Measurements from ENCODE around the gene TRAF3.

DNA sequence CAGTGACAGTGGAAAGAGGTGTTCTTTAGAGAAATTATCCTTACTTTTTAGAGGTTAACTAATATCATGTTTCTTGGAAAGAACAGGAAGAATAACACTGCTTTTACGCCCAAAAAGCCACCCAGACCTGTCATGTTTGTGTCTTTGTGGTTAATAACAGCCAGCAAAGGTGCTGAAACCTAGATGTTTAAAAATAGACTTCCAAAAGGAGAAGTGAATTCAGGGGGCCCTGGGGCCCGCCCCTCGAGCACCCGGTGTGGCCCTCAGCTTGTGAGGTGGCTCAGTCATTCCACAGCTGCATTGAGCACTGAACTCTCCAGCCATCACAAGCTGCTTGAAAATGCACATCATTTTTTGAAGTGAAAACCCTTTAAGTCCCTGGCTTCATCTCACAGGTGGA lies 124.4 kb downstream of the TRAF3 start:
- TF ChIP-seq POLR2A (IDR thresholded peaks at IDR 0.05; ENCODE audit: low read length) (no peak), GATA1 (IDR thresholded peaks at IDR 0.05; ENCODE audit: low read depth, low read length) (no peak)
